Inferior parietal cortex (tissue), 1 donor: Measurements from ENCODE around the gene FANCL.
"Not testable (repeated sequence)": the region's sequence is repeated elsewhere in the genome, so short reads cannot be mapped to it uniquely, and the experiment has no call there.

Experiments used
- DNase-seq: peaks from one replicate; pipeline ENCODE4 v3.0.0-alpha.2; 2016; ENCODE audit errors: extremely low spot score

FANCL gene

GRCh38 chr2:58206785-58207184, 34.3 kb downstream of the FANCL start:
- no peak for DNase-seq

GRCh38 chr2:58204195-58204959, 36.7 kb downstream of the FANCL start:
- no peak for DNase-seq

- no peak for DNase-seq
Observed at GRCh38 chr2:58203018-58203417, 38.1 kb downstream of the FANCL start.

GRCh38 chr2:58202404-58202803, 38.7 kb downstream of the FANCL start:
- no peak for DNase-seq

GRCh38 chr2:58197894-58198293, 43.2 kb downstream of the FANCL start:
- DNase-seq = no peak

GRCh38 chr2:58195662-58196061, 45.5 kb downstream of the FANCL start:
- DNase-seq = no peak

- DNase-seq = no peak
Observed at GRCh38 chr2:58194458-58194857, 46.7 kb downstream of the FANCL start.

GRCh38 chr2:58187022-58187421, 54.1 kb downstream of the FANCL start:
- DNase-seq = not testable (repeated sequence)

- DNase-seq = no peak
Observed at GRCh38 chr2:58186501-58186900, 54.6 kb downstream of the FANCL start.

GRCh38 chr2:58182527-58182926, 58.6 kb downstream of the FANCL start:
- no peak for DNase-seq

- no peak for DNase-seq
Observed at GRCh38 chr2:58180635-58181034, 60.5 kb downstream of the FANCL start.

- DNase-seq = not testable (repeated sequence)
Observed at GRCh38 chr2:58180175-58180574, 61.0 kb downstream of the FANCL start.

GRCh38 chr2:58177187-58177586, 63.9 kb downstream of the FANCL start:
- DNase-seq = not testable (repeated sequence)

GRCh38 chr2:58171831-58172230, 69.3 kb downstream of the FANCL start:
- DNase-seq = not testable (repeated sequence)

- not testable (repeated sequence) for DNase-seq
Observed at GRCh38 chr2:58170334-58170933, 70.7 kb downstream of the FANCL start.

- DNase-seq = not testable (repeated sequence)
Observed at GRCh38 chr2:58169845-58170244, 71.3 kb downstream of the FANCL start.

GRCh38 chr2:58168130-58168529, 73.0 kb downstream of the FANCL start:
- not testable (repeated sequence) for DNase-seq

- DNase-seq = no peak
Observed at GRCh38 chr2:58163913-58164312, 77.2 kb downstream of the FANCL start.

- DNase-seq = no peak
Observed at GRCh38 chr2:58158481-58158880, 82.6 kb downstream of the FANCL start.

- no peak for DNase-seq
Observed at GRCh38 chr2:58157754-58158153, 83.4 kb downstream of the FANCL start.

- DNase-seq = no peak
Observed at GRCh38 chr2:58156780-58157179, 84.3 kb downstream of the FANCL start.

- DNase-seq = no peak
Observed at GRCh38 chr2:58155160-58155778, 85.9 kb downstream of the FANCL start.

- no peak for DNase-seq
Observed at GRCh38 chr2:58146707-58147106, 94.4 kb downstream of the FANCL start.
